Panc1 (cell line): Measurements from ENCODE around the gene RALGPS2.

Experiments used
- POLR2AphosphoS5 ChIP-seq: IDR thresholded peaks from 2 replicates; pipeline ENCODE4 v1.6.1; 2012; ENCODE audit warnings: mild to moderate bottlenecking, low read depth, low read length, moderate library complexity
- TCF7L2 ChIP-seq: IDR thresholded peaks from 2 replicates; pipeline ENCODE4 v1.6.1; 2011; ENCODE audit warnings: mild to moderate bottlenecking, low read depth, low read length, inconsistent platforms
- TF ChIP-seq, protein P1 (sequence below): fragments of 450-650 bp; IDR thresholded peaks from 2 replicates; pipeline ENCODE4 v1.5.1; 2017; ENCODE audit warnings: mild to moderate bottlenecking

DNA sequence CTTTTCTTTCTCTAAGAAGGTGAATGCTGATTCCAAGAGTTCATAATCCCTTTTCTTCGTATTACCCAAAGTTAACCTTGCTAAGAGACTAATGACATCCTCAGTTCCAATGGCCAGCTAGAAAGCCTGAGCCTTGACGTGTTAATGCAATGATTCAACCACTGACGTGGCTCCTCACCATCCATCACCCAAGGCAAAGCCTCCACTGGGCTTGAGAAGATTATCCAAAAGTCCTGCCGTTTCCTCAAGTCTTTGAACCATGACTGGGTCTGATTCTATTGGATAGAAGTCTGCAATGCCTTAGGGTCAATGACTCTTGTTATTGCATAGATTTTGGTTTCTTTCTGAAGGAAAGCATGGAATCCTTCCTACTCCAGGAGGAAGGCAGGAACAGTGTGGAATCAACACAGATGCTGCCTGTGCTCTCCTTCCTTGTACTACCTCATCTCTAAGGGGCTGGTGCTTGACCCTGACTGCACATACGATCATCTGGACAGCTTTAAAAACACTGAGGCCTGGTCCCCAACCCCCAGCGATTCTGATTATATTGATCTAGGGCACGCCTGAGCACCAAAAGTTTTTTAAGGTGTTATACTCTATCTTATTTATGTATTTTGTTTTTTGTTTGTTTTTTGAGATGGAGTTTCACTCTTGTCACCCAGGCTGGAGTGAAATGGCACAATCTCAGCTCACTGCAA, 215.2 kb downstream of the RALGPS2 start:
- TF ChIP-seq, protein P1, sequence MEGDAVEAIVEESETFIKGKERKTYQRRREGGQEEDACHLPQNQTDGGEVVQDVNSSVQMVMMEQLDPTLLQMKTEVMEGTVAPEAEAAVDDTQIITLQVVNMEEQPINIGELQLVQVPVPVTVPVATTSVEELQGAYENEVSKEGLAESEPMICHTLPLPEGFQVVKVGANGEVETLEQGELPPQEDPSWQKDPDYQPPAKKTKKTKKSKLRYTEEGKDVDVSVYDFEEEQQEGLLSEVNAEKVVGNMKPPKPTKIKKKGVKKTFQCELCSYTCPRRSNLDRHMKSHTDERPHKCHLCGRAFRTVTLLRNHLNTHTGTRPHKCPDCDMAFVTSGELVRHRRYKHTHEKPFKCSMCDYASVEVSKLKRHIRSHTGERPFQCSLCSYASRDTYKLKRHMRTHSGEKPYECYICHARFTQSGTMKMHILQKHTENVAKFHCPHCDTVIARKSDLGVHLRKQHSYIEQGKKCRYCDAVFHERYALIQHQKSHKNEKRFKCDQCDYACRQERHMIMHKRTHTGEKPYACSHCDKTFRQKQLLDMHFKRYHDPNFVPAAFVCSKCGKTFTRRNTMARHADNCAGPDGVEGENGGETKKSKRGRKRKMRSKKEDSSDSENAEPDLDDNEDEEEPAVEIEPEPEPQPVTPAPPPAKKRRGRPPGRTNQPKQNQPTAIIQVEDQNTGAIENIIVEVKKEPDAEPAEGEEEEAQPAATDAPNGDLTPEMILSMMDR: no peak
- TF ChIP-seq TCF7L2 (no peak), POLR2AphosphoS5 (no peak)
